ENCODE measurements around the gene C15orf40.

DNA sequence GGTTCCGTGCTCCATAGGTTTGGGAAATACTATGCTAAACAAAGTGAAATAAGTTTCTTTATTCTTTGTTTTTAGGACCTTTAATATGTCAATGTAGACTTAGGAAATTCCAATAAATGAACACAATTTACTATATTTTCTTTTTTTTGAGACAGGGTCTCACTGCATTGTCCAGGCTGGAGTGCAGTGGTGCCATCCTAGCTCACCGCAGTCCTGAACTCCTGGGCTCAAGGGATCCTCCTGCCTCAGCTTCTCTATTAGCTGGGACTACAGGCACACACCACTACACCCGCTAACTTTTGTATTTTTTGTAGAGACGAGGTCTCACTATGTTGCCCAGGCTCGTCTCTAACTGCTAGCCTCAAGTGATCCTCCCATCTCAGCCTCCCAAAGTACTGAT, 46.5 kb downstream of the C15orf40 start:
- no peak for TF ChIP-seq CTCF (IDR thresholded peaks at IDR 0.05)
- TF ChIP-seq JUN (IDR thresholded peaks at IDR 0.05), result no peak
- TF ChIP-seq, protein P1, sequence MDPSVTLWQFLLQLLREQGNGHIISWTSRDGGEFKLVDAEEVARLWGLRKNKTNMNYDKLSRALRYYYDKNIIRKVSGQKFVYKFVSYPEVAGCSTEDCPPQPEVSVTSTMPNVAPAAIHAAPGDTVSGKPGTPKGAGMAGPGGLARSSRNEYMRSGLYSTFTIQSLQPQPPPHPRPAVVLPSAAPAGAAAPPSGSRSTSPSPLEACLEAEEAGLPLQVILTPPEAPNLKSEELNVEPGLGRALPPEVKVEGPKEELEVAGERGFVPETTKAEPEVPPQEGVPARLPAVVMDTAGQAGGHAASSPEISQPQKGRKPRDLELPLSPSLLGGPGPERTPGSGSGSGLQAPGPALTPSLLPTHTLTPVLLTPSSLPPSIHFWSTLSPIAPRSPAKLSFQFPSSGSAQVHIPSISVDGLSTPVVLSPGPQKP (IDR thresholded peaks at IDR 0.05; ENCODE audit: low read depth, low read length), result no peak
- no peak for TF ChIP-seq MAZ (IDR thresholded peaks at IDR 0.05; ENCODE audit: borderline replicate concordance, low read depth, low read length)
- TF ChIP-seq MAX (IDR thresholded peaks at IDR 0.05), result no peak
- TF ChIP-seq POLR2A (IDR thresholded peaks at IDR 0.05; ENCODE audit: low read length), result no peak
- no peak for TF ChIP-seq FOSL2 (IDR thresholded peaks at IDR 0.05)
- no peak for TF ChIP-seq FOSL2 (CRISPR knock-in tag; IDR thresholded peaks at IDR 0.05)
- no peak for TF ChIP-seq RCOR1 (IDR thresholded peaks at IDR 0.05; ENCODE audit: low read depth, low read length)
- TF ChIP-seq MYC (IDR thresholded peaks at IDR 0.05; ENCODE audit: borderline replicate concordance, low read length), result no peak

All from A549 (cell line).